GM12891 (cell line): Measurements from ENCODE around the gene RPS6KA3.

Source experiments
- PAX5 ChIP-seq: IDR thresholded peaks from 2 replicates; pipeline ENCODE4 v1.6.1; 2011; ENCODE audit warnings: low read length, moderate library complexity, mild to moderate bottlenecking; ENCODE audit not compliant: insufficient read depth, severe bottlenecking
- POLR2A ChIP-seq: IDR thresholded peaks from 2 replicates; pipeline ENCODE4 v1.6.1; 2011; ENCODE audit warnings: low read depth, low read length, control low read depth
- POLR2AphosphoS5 ChIP-seq: IDR thresholded peaks from 2 replicates; pipeline ENCODE4 v1.6.1; 2011; ENCODE audit warnings: low read depth, low read length, control low read depth
- SPI1 ChIP-seq: IDR thresholded peaks from 2 replicates; pipeline ENCODE4 v1.6.1; 2011; ENCODE audit warnings: low read depth, low read length, control low read depth
- TAF1 ChIP-seq: IDR thresholded peaks from 2 replicates; pipeline ENCODE4 v1.6.1; 2011; ENCODE audit warnings: low read depth, low read length, control low read depth

DNA sequence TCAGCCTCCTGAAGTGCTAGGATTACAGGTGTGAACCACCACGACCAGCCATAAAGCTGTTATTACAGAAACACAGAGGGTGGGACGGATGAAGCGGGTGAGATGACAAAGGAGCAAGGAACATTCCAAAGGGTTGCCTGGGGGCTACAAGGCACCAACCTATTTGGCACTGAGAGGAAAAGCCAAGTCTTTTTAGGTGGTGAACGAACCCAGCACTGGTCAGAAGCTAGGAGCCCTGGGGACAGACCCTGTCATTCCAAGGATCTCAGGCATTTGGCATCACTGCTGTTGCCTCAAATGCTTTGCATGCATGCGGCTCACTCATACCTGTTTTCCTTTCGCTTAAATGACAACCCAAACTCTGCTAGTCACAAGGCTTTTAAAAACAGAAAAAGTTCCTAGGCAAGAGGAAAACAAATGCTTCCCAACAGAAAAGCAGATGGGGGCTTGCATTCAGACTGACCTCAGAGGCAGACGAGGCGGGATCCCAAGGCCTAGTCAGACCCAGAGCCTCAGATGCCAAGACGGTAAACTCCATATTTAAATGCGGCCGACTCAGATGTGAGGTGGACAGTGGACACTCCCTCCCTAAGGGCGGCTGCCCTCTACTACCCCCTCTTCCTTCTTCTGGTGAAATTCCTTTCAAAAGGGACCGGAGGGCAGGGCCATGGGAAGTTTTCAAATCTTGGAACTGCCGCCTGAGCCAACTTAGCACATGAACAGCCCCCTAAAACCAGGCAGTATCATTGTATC is 154.5 kb downstream of the RPS6KA3 start:
- no peak for TF ChIP-seq POLR2A
- TF ChIP-seq SPI1: no peak
- TF ChIP-seq TAF1: no peak
- no peak for TF ChIP-seq POLR2AphosphoS5
- no peak for TF ChIP-seq PAX5
